ENCODE results near the gene GRB2. TPM values are rescaled to one million over a fixed set of nuclear protein-coding genes. Genes with fewer than 3 reads are reported as not detected.

Gene GRB2
- total RNA-seq, 2 donors from 2014 or later = 85.5 to 86.6 TPM

DNA sequence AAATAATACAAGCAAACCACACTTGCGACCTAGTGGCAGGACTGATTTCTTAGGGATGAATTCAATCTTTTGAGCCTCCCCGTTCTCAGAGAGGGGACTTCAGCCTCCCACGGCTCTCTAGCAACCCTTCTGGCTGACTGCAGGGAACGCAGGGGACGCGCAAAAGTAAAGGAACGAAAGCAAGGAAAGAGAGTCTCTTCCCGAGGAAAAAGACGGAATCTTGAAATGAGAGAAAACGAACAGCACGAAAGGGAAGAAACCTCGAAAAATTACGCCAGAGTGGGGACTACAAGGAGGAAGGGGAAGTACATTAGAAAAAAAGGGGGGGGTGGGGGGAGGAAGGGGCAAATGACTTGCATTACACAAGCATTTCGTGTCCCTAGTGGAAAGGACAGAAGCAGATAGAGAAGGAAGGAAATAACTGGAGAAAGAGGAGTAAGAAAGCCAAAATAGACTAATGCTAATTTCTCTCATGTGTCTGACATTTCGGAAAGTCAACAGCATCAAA, 1.2 kb downstream of the GRB2 start:
- 3 to 4% methylated on average over 15 of the region's 15 CpGs for WGBS, 2 experiments (ENCODE audit: insufficient coverage in 1 of 2, insufficient read length in 1 of 2)
- H3K27ac Mint-ChIP-seq = peak overlapping the region; percentile 93
- H3K27me3 Mint-ChIP-seq (ENCODE audit: insufficient read depth) = no peaks in the 10 kb centered on the region
- peak overlapping the region; percentile 70 for H3K27ac ChIP-seq (ENCODE audit: low read depth, low read length)
- peaks cover 17% of the 10 kb centered on the region for H3K4me1 Mint-ChIP-seq
- H3K27me3 ChIP-seq (ENCODE audit: control insufficient read depth, insufficient read depth, low read length, poor library complexity, severe bottlenecking) = no peaks in the 10 kb centered on the region
- TF ChIP-seq, protein P1, sequence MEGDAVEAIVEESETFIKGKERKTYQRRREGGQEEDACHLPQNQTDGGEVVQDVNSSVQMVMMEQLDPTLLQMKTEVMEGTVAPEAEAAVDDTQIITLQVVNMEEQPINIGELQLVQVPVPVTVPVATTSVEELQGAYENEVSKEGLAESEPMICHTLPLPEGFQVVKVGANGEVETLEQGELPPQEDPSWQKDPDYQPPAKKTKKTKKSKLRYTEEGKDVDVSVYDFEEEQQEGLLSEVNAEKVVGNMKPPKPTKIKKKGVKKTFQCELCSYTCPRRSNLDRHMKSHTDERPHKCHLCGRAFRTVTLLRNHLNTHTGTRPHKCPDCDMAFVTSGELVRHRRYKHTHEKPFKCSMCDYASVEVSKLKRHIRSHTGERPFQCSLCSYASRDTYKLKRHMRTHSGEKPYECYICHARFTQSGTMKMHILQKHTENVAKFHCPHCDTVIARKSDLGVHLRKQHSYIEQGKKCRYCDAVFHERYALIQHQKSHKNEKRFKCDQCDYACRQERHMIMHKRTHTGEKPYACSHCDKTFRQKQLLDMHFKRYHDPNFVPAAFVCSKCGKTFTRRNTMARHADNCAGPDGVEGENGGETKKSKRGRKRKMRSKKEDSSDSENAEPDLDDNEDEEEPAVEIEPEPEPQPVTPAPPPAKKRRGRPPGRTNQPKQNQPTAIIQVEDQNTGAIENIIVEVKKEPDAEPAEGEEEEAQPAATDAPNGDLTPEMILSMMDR (conservative IDR thresholded peaks at IDR 0.05) = peak; percentile 93
- peaks cover 11% of the 10 kb centered on the region for H3K36me3 Mint-ChIP-seq (ENCODE audit: low read depth)
- H3K9me3 Mint-ChIP-seq = no peaks in the 10 kb centered on the region
- H3K4me3 ChIP-seq (ENCODE audit: low read length) = peak overlapping the region; percentile 99
- H3K9ac ChIP-seq (ENCODE audit: extremely low read depth, low read length, poor library complexity, severe bottlenecking) = peak overlapping the region; percentile 89
- H3K4me3 Mint-ChIP-seq = peak overlapping the region; percentile 75
- peaks cover 3% of the 10 kb centered on the region for H3K36me3 ChIP-seq (ENCODE audit: control insufficient read depth, insufficient read depth, low read length)
- no peaks in the 10 kb centered on the region for H3K4me1 ChIP-seq (ENCODE audit: control insufficient read depth, insufficient read depth, low read length)
- peak; percentile 94 for DNase-seq
- H3K9me3 ChIP-seq (ENCODE audit: control insufficient read depth, low read length) = no peaks in the 10 kb centered on the region

DNA sequence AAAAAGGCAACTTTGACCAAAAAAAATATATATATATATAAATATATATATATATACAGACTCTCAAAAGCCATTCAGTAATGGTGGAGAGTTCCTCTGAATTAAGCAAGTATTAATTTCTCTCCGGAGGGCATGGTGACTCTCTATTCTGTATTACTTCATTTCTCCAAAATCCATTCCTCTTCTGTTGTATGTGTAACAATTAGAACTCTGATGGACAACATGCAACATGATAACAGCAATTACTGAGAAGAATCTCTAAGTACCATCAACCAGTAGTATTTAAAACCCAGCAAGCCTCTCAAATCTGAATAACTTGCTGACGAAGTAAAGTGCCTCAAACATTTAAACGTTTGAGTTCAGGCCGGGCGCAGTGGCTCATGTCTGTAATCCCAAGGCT, 2.3 kb downstream of the GRB2 start:
- H3K9me3 ChIP-seq (ENCODE audit: control insufficient read depth, low read length) = no peaks in the 10 kb centered on the region
- no peaks in the 10 kb centered on the region for H3K4me1 ChIP-seq (ENCODE audit: control insufficient read depth, insufficient read depth, low read length)
- H3K27ac Mint-ChIP-seq = no peak overlapping the region
- WGBS, 2 experiments (ENCODE audit: insufficient coverage in 1 of 2, insufficient read length in 1 of 2) = 90 to 93% methylated on average over 4 to 5 of the region's 5 CpGs
- DNase-seq = peak; percentile 24
- H3K4me1 Mint-ChIP-seq = peaks cover 17% of the 10 kb centered on the region
- no peaks in the 10 kb centered on the region for H3K27me3 ChIP-seq (ENCODE audit: control insufficient read depth, insufficient read depth, low read length, poor library complexity, severe bottlenecking)
- no peak overlapping the region for H3K4me3 ChIP-seq (ENCODE audit: low read length)
- no peak overlapping the region for H3K9ac ChIP-seq (ENCODE audit: extremely low read depth, low read length, poor library complexity, severe bottlenecking)
- no peaks in the 10 kb centered on the region for H3K27me3 Mint-ChIP-seq (ENCODE audit: insufficient read depth)
- H3K4me3 Mint-ChIP-seq = no peak overlapping the region
- peaks cover 11% of the 10 kb centered on the region for H3K36me3 Mint-ChIP-seq (ENCODE audit: low read depth)
- TF ChIP-seq, protein P1 (conservative IDR thresholded peaks at IDR 0.05) = no peak
- H3K9me3 Mint-ChIP-seq = no peaks in the 10 kb centered on the region
- H3K27ac ChIP-seq (ENCODE audit: low read depth, low read length) = no peak overlapping the region
- H3K36me3 ChIP-seq (ENCODE audit: control insufficient read depth, insufficient read depth, low read length) = peaks cover 3% of the 10 kb centered on the region

DNA sequence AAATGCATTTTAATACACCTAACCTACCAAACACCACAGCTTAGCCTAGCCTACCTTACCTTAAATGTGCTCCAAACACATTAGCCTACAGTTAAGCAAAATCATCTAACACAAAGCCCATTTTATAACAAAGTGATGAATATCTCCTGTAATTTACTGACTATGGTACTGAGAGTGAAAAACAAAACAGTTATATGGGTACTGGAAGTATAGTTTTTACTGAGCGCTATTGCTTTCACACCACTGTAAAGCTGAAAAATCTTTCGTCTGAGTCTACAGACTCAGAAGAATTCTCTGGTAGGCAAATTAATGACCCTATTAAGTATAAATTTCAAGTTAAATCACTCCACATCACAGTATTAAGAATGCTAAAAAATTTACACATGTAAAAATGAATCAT, 3.5 kb downstream of the GRB2 start:
- peaks cover 3% of the 10 kb centered on the region for H3K36me3 ChIP-seq (ENCODE audit: control insufficient read depth, insufficient read depth, low read length)
- H3K27me3 ChIP-seq (ENCODE audit: control insufficient read depth, insufficient read depth, low read length, poor library complexity, severe bottlenecking) = no peaks in the 10 kb centered on the region
- Mint-ChIP-seq H3K36me3 (ENCODE audit: low read depth) (peaks cover 11% of the 10 kb centered on the region), H3K4me3 (no peak overlapping the region), H3K9me3 (no peaks in the 10 kb centered on the region), H3K4me1 (peaks cover 22% of the 10 kb centered on the region), H3K27ac (no peak overlapping the region), H3K27me3 (ENCODE audit: insufficient read depth) (no peaks in the 10 kb centered on the region)
- no peaks in the 10 kb centered on the region for H3K9me3 ChIP-seq (ENCODE audit: control insufficient read depth, low read length)
- no peak overlapping the region for H3K9ac ChIP-seq (ENCODE audit: extremely low read depth, low read length, poor library complexity, severe bottlenecking)
- TF ChIP-seq, protein P1 (conservative IDR thresholded peaks at IDR 0.05) = no peak
- H3K27ac ChIP-seq (ENCODE audit: low read depth, low read length) = no peak overlapping the region
- WGBS, 2 experiments (ENCODE audit: insufficient coverage in 1 of 2, insufficient read length in 1 of 2) = 98% methylated on average over 2 of the region's 2 CpGs; no CpG with 5 or more reads in 1 of the 2 experiments
- no peaks in the 10 kb centered on the region for H3K4me1 ChIP-seq (ENCODE audit: control insufficient read depth, insufficient read depth, low read length)
- no peak overlapping the region for H3K4me3 ChIP-seq (ENCODE audit: low read length)
- no peak for DNase-seq

Measured in endodermal cell (in vitro differentiated cells).